WTC11 (cell line): ENCODE measurements around the gene TNFRSF6B. TPM values are rescaled to one million over a fixed set of nuclear protein-coding genes. Genes with fewer than 3 reads are reported as not detected.

Source experiments
- ATAC-seq: fragments of 200-7000 bp; cut with Tn5 transposase; 2 replicates; pipeline ENCODE4 v1.10.0; 2021; ENCODE audit warnings: mild to moderate bottlenecking, moderate library complexity
- CTCF ChIA-PET: fragments of 300-600 bp; sonication (Branson Sonifier 250); formaldehyde crosslinking; loops from one replicate; lab custom pipeline; 2021; ENCODE audit warnings: antibody characterized with exemption; lab: Charles Lee
- POLR2A ChIA-PET: fragments of 350-600 bp; sonication (Branson Sonifier 250); formaldehyde crosslinking; loops from one replicate; lab custom pipeline; 2021; ENCODE audit warnings: antibody characterized with exemption; lab: Charles Lee
- DNase-seq: peaks from one replicate; pipeline ENCODE4 v3.0.0; 2021; ENCODE audit warnings: low spot score
- H3K27ac Mint-ChIP-seq: 2 replicates; pipeline ENCODE4 v1.8.0; 2021; ENCODE audit warnings: mixed read lengths
- H3K27me3 Mint-ChIP-seq: 2 replicates; pipeline ENCODE4 v1.8.0; 2021; ENCODE audit warnings: low read depth, mild to moderate bottlenecking, moderate library complexity, mixed read lengths
- H3K36me3 Mint-ChIP-seq: 2 replicates; pipeline ENCODE4 v1.8.0; 2021; ENCODE audit warnings: mixed read lengths
- H3K4me1 Mint-ChIP-seq: 2 replicates; pipeline ENCODE4 v1.8.0; 2022; ENCODE audit warnings: mixed read lengths
- H3K4me3 Mint-ChIP-seq: 2 replicates; pipeline ENCODE4 v1.8.0; 2021; ENCODE audit warnings: mild to moderate bottlenecking, moderate library complexity, mixed read lengths
- H3K9me3 Mint-ChIP-seq: 2 replicates; pipeline ENCODE4 v1.8.0; 2021; ENCODE audit warnings: mixed read lengths
- CREB1 ChIP-seq: sonication (generic); formaldehyde crosslinking; IDR thresholded peaks from 2 replicates; pipeline ENCODE4 v1.8.0; 2023; ENCODE audit warnings: mild to moderate bottlenecking, missing genetic modification reagents
- ELF4 ChIP-seq: sonication (generic); formaldehyde crosslinking; IDR thresholded peaks from 2 replicates; pipeline ENCODE4 v1.8.1; 2022; ENCODE audit warnings: low read depth, mild to moderate bottlenecking, moderate library complexity, missing genetic modification reagents
- EMX1 ChIP-seq: fragments of 250-450 bp; sonication (Bioruptor Pico); IDR thresholded peaks from 2 replicates; pipeline ENCODE4 v1.8.0; 2021; ENCODE audit warnings: mild to moderate bottlenecking
- FOXP1 ChIP-seq: sonication (generic); formaldehyde crosslinking; IDR thresholded peaks from 2 replicates; pipeline ENCODE4 v1.8.0; 2022; ENCODE audit warnings: missing genetic modification reagents, mild to moderate bottlenecking, moderate library complexity, borderline replicate concordance
- GTF2I ChIP-seq: fragments of 250-450 bp; sonication (Bioruptor Pico); conservative IDR thresholded peaks from 2 replicates; pipeline ENCODE4 v1.4.0; 2021; ENCODE audit warnings: mild to moderate bottlenecking
- JUN ChIP-seq: sonication (generic); formaldehyde crosslinking; IDR thresholded peaks from 2 replicates; pipeline ENCODE4 v1.8.0; 2023; ENCODE audit warnings: mild to moderate bottlenecking, missing genetic modification reagents
- NFE2L1 ChIP-seq: sonication (generic); formaldehyde crosslinking; IDR thresholded peaks from 2 replicates; pipeline ENCODE4 v1.8.1; 2023; ENCODE audit warnings: missing genetic modification reagents
- NR1H2 ChIP-seq: sonication (generic); formaldehyde crosslinking; IDR thresholded peaks from 2 replicates; pipeline ENCODE4 v1.9.0; 2021; ENCODE audit warnings: mild to moderate bottlenecking, moderate library complexity, missing genetic modification reagents
- RELA ChIP-seq: sonication (generic); formaldehyde crosslinking; IDR thresholded peaks from 2 replicates; pipeline ENCODE4 v1.8.1; 2022; ENCODE audit warnings: missing genetic modification reagents, mild to moderate bottlenecking, borderline replicate concordance
- SMAD4 ChIP-seq: sonication (generic); formaldehyde crosslinking; IDR thresholded peaks from 2 replicates; pipeline ENCODE4 v1.8.0; 2022; ENCODE audit warnings: mild to moderate bottlenecking, missing genetic modification reagents
- SOX15 ChIP-seq: fragments of 250-450 bp; sonication (Bioruptor Pico); IDR thresholded peaks from 2 replicates; pipeline ENCODE4 v1.9.0; 2021; ENCODE audit warnings: mild to moderate bottlenecking
- TEAD1 ChIP-seq: sonication (generic); formaldehyde crosslinking; IDR thresholded peaks from 2 replicates; pipeline ENCODE4 v1.8.0; 2022; ENCODE audit warnings: mild to moderate bottlenecking, missing genetic modification reagents
- ZNF263 ChIP-seq: sonication (generic); formaldehyde crosslinking; IDR thresholded peaks from 2 replicates; pipeline ENCODE4 v1.8.1; 2022; ENCODE audit warnings: low read depth, mild to moderate bottlenecking, moderate library complexity, missing genetic modification reagents
- ZNF317 ChIP-seq: sonication (generic); formaldehyde crosslinking; IDR thresholded peaks from 2 replicates; pipeline ENCODE4 v1.8.1; 2023; ENCODE audit warnings: low read depth, mild to moderate bottlenecking, moderate library complexity, missing genetic modification reagents, borderline replicate concordance
- ZNF671 ChIP-seq: fragments of 250-450 bp; sonication (Bioruptor Pico); IDR thresholded peaks from 2 replicates; pipeline ENCODE4 v1.8.0; 2021; ENCODE audit warnings: mild to moderate bottlenecking
- total RNA-seq: library from RNA; stranded (reverse); gene quantifications from 3 replicates; pipeline ENCODE4 v1.2.3, GENCODE V29; 2021
- TF ChIP-seq, protein P1 (sequence below): sonication (generic); formaldehyde crosslinking; IDR thresholded peaks from 2 replicates; pipeline ENCODE4 v1.8.0; 2022; ENCODE audit warnings: mild to moderate bottlenecking, missing genetic modification reagents
- TF ChIP-seq, protein P2 (sequence below): sonication (generic); formaldehyde crosslinking; IDR thresholded peaks from 2 replicates; pipeline ENCODE4 v1.8.1; 2022; ENCODE audit warnings: mild to moderate bottlenecking, moderate library complexity, missing genetic modification reagents
- TF ChIP-seq, protein P3 (sequence below): fragments of 200-600 bp; IDR thresholded peaks from 2 replicates; pipeline ENCODE4 v1.8.0; 2022; ENCODE audit warnings: antibody characterized with exemption
- TF ChIP-seq, protein P4 (sequence below): fragments of 250-450 bp; sonication (Bioruptor Pico); IDR thresholded peaks from 2 replicates; pipeline ENCODE4 v1.9.0; 2021; ENCODE audit warnings: mild to moderate bottlenecking, borderline replicate concordance
- TF ChIP-seq, protein P5 (sequence below): sonication (generic); formaldehyde crosslinking; IDR thresholded peaks from 2 replicates; pipeline ENCODE4 v1.8.1; 2023; ENCODE audit warnings: mild to moderate bottlenecking, moderate library complexity, missing genetic modification reagents
- TF ChIP-seq, protein P6 (sequence below): sonication (generic); formaldehyde crosslinking; IDR thresholded peaks from 2 replicates; pipeline ENCODE4 v1.8.0; 2022; ENCODE audit warnings: mild to moderate bottlenecking, missing genetic modification reagents

The TNFRSF6B gene
- total RNA-seq, 1 experiment from 2014 or later: not detected

DNA sequence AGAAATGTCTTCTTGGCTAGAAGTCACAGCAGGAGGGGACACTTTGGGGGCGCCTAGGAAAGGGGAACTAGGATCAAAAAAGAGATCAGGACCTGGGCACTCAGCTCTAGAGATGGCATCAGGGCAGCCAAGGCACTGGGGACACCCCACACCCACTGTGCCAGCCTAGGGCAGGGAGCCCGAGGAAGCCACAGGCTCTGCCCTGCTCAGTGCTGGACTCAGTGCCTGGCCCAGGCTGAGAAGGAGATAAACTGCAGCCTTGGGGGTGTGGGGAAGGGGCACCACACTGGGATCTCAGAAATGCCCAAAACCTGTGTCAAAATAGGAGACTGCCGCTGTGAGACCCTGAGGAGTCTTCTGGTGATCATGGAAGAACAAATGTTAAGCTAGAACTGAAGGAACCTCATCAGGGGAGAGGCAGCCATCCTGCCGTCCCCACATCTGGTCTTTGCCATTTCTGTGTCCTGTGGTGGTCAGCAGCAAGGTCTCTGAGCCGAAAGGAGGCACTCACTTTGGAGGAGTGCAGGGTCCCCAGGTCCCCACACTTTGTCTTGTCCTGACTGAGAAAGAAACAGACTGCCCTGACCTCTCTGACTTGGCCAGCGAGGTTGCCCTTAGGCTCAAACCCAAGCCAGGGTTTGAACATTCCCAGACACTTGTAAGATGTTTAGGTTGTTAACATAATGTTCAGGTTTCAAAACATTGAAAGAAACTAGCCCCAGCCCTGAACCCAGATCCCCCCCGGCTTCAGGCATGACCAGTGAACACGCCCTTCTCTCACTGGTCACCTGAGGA lies 9.0 kb downstream of the TNFRSF6B start:
- TF ChIP-seq SOX15 (CRISPR knock-in tag) (no peak), ELF4 (no peak), NR1H2 (CRISPR knock-in tag) (no peak), ZNF317 (no peak), EMX1 (CRISPR knock-in tag) (no peak), NFE2L1 (CRISPR knock-in tag) (no peak), TEAD1 (CRISPR knock-in tag) (no peak)
- TF ChIP-seq, protein P1, sequence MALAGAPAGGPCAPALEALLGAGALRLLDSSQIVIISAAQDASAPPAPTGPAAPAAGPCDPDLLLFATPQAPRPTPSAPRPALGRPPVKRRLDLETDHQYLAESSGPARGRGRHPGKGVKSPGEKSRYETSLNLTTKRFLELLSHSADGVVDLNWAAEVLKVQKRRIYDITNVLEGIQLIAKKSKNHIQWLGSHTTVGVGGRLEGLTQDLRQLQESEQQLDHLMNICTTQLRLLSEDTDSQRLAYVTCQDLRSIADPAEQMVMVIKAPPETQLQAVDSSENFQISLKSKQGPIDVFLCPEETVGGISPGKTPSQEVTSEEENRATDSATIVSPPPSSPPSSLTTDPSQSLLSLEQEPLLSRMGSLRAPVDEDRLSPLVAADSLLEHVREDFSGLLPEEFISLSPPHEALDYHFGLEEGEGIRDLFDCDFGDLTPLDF (CRISPR knock-in tag): no peak
- TF ChIP-seq, protein P2, sequence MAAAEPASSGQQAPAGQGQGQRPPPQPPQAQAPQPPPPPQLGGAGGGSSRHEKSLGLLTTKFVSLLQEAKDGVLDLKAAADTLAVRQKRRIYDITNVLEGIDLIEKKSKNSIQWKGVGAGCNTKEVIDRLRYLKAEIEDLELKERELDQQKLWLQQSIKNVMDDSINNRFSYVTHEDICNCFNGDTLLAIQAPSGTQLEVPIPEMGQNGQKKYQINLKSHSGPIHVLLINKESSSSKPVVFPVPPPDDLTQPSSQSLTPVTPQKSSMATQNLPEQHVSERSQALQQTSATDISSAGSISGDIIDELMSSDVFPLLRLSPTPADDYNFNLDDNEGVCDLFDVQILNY (CRISPR knock-in tag): no peak
- peaks cover 10% of the 10 kb centered on the region for H3K4me1 Mint-ChIP-seq
- no peaks in the 10 kb centered on the region for H3K9me3 Mint-ChIP-seq
- peak overlapping the region; percentile 25; the same call in 1 of the 2 replicates for H3K4me3 Mint-ChIP-seq
- no peaks in the 10 kb centered on the region for H3K27me3 Mint-ChIP-seq
- H3K36me3 Mint-ChIP-seq: peaks cover 30% of the 10 kb centered on the region
- ChIA-PET CTCF (no interaction called here), POLR2A (no interaction called here)
- no peak overlapping the region for H3K27ac Mint-ChIP-seq
- DNase-seq (no peak), ATAC-seq (no peak)

DNA sequence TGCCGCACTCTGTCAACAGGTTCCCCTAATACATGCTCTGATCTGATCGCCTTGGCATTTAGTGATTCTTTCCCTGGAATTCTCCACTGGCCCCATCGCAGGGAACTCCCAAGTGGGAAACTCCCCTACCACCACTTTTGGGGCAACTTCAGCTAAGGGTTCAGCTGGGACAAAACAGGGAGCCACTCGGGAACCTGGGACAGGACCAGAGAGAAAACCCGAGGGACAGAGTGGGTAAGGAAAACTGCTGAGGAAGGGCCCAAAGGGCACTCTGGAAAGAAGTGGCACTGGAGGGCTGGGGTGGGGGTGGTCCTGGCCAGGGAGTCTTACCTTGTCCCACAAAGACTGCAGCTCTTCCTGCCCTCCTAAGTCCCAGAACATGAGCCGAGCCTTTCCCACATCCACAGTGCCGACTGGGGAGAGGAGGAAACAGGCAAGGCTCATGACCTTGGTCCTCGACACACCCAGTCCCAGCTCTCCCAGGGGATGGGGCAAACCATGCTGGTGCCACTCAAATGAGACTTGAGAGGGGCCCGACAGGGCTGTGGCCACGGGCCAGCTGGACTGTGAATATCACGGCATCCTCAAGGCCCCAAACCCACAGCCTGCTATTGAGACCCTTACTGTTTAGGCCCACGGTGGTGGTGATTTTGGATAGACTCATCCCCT lies 9.7 kb downstream of the TNFRSF6B start:
- DNase-seq (no peak), ATAC-seq (no peak)
- ChIA-PET POLR2A (no interaction called here), CTCF (interaction anchor here (0.6 to 2.7 kb wide), 4 partner anchors 9 to 69 kb away, joined by 3 to 15 read pairs (median 6); partner anchors contain the start of gene SLC2A4RG)
- Mint-ChIP-seq H3K4me3 (peak overlapping the region; percentile 80), H3K4me1 (peaks cover 10% of the 10 kb centered on the region), H3K27me3 (no peaks in the 10 kb centered on the region), H3K9me3 (no peaks in the 10 kb centered on the region), H3K36me3 (peaks cover 38% of the 10 kb centered on the region), H3K27ac (no peak overlapping the region)
- no peak for TF ChIP-seq ZNF671 (CRISPR knock-in tag)
- no peak for TF ChIP-seq CREB1 (CRISPR knock-in tag)
- TF ChIP-seq FOXP1: no peak
- TF ChIP-seq, protein P3, sequence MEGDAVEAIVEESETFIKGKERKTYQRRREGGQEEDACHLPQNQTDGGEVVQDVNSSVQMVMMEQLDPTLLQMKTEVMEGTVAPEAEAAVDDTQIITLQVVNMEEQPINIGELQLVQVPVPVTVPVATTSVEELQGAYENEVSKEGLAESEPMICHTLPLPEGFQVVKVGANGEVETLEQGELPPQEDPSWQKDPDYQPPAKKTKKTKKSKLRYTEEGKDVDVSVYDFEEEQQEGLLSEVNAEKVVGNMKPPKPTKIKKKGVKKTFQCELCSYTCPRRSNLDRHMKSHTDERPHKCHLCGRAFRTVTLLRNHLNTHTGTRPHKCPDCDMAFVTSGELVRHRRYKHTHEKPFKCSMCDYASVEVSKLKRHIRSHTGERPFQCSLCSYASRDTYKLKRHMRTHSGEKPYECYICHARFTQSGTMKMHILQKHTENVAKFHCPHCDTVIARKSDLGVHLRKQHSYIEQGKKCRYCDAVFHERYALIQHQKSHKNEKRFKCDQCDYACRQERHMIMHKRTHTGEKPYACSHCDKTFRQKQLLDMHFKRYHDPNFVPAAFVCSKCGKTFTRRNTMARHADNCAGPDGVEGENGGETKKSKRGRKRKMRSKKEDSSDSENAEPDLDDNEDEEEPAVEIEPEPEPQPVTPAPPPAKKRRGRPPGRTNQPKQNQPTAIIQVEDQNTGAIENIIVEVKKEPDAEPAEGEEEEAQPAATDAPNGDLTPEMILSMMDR: no peak
- TF ChIP-seq, protein P4, sequence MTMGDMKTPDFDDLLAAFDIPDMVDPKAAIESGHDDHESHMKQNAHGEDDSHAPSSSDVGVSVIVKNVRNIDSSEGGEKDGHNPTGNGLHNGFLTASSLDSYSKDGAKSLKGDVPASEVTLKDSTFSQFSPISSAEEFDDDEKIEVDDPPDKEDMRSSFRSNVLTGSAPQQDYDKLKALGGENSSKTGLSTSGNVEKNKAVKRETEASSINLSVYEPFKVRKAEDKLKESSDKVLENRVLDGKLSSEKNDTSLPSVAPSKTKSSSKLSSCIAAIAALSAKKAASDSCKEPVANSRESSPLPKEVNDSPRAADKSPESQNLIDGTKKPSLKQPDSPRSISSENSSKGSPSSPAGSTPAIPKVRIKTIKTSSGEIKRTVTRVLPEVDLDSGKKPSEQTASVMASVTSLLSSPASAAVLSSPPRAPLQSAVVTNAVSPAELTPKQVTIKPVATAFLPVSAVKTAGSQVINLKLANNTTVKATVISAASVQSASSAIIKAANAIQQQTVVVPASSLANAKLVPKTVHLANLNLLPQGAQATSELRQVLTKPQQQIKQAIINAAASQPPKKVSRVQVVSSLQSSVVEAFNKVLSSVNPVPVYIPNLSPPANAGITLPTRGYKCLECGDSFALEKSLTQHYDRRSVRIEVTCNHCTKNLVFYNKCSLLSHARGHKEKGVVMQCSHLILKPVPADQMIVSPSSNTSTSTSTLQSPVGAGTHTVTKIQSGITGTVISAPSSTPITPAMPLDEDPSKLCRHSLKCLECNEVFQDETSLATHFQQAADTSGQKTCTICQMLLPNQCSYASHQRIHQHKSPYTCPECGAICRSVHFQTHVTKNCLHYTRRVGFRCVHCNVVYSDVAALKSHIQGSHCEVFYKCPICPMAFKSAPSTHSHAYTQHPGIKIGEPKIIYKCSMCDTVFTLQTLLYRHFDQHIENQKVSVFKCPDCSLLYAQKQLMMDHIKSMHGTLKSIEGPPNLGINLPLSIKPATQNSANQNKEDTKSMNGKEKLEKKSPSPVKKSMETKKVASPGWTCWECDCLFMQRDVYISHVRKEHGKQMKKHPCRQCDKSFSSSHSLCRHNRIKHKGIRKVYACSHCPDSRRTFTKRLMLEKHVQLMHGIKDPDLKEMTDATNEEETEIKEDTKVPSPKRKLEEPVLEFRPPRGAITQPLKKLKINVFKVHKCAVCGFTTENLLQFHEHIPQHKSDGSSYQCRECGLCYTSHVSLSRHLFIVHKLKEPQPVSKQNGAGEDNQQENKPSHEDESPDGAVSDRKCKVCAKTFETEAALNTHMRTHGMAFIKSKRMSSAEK (CRISPR knock-in tag): no peak
- no peak for TF ChIP-seq EMX1 (CRISPR knock-in tag)
- TF ChIP-seq, protein P5, sequence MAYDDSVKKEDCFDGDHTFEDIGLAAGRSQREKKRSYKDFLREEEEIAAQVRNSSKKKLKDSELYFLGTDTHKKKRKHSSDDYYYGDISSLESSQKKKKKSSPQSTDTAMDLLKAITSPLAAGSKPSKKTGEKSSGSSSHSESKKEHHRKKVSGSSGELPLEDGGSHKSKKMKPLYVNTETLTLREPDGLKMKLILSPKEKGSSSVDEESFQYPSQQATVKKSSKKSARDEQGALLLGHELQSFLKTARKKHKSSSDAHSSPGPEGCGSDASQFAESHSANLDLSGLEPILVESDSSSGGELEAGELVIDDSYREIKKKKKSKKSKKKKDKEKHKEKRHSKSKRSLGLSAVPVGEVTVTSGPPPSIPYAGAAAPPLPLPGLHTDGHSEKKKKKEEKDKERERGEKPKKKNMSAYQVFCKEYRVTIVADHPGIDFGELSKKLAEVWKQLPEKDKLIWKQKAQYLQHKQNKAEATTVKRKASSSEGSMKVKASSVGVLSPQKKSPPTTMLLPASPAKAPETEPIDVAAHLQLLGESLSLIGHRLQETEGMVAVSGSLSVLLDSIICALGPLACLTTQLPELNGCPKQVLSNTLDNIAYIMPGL (CRISPR knock-in tag): no peak
- no peak for TF ChIP-seq SOX15 (CRISPR knock-in tag)
- TF ChIP-seq GTF2I: no peak
- no peak for TF ChIP-seq JUN (CRISPR knock-in tag)
- TF ChIP-seq SMAD4 (CRISPR knock-in tag): no peak
- TF ChIP-seq ZNF263 (CRISPR knock-in tag): no peak
- no peak for TF ChIP-seq RELA (CRISPR knock-in tag)
- TF ChIP-seq, protein P6, sequence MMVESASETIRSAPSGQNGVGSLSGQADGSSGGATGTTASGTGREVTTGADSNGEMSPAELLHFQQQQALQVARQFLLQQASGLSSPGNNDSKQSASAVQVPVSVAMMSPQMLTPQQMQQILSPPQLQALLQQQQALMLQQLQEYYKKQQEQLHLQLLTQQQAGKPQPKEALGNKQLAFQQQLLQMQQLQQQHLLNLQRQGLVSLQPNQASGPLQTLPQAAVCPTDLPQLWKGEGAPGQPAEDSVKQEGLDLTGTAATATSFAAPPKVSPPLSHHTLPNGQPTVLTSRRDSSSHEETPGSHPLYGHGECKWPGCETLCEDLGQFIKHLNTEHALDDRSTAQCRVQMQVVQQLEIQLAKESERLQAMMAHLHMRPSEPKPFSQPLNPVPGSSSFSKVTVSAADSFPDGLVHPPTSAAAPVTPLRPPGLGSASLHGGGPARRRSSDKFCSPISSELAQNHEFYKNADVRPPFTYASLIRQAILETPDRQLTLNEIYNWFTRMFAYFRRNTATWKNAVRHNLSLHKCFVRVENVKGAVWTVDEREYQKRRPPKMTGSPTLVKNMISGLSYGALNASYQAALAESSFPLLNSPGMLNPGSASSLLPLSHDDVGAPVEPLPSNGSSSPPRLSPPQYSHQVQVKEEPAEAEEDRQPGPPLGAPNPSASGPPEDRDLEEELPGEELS: no peak
